ENCODE results near the gene CMSS1. TPM values are rescaled to one million over a fixed set of nuclear protein-coding genes. Genes with fewer than 3 reads are reported as not detected.

CMSS1 gene
- total RNA-seq, 4 donors from 2014 or later = 11.2 to 16.3 (median 14.1) TPM

GRCh38 chr3:99970198-99970597 is 152.5 kb downstream of the CMSS1 start:
- peak overlapping the region in 1 of 4 donors; percentile 1 for H3K27ac ChIP-seq (replicated peaks in 1 of 4)
- intact Hi-C loops (cut with DNase I) = no loop called here
- 100% methylated on average over 1 of the region's 1 CpG for WGBS

GRCh38 chr3:99971761-99972160 is 154.1 kb downstream of the CMSS1 start:
- Histone ChIP-seq H3K36me3 (no peaks in the 10 kb centered on the region), H3K4me1 (peaks cover 9 to 47% (median 36%) of the 10 kb centered on the region in 4 donors), H3K9me3 (no peaks in the 10 kb centered on the region), H3K27ac (replicated peaks in 1 of 4) (peak overlapping the region in 3 of 4 donors; percentile 28 to 71 (median 60)), H3K4me3 (no peak overlapping the region), H3K27me3 (no peaks in the 10 kb centered on the region)
- TF ChIP-seq POLR2A (IDR thresholded peaks at IDR 0.05; ENCODE audit: low read depth) = no peak
- no peak for TF ChIP-seq EP300 (IDR thresholded peaks at IDR 0.05)
- no peak for TF ChIP-seq CTCF (IDR thresholded peaks at IDR 0.05)
- no peak for TF ChIP-seq POLR2AphosphoS5 (IDR thresholded peaks at IDR 0.05)
- no peak for DNase-seq (ENCODE audit: extremely low spot score)
- 95% methylated on average over 3 of the region's 3 CpGs for WGBS
- intact Hi-C loops (cut with DNase I) = no loop called here

More at GRCh38 chr3:99970198-99970597, 152.5 kb downstream of the CMSS1 start:
- TF ChIP-seq EP300 (IDR thresholded peaks at IDR 0.05) (no peak), POLR2AphosphoS5 (IDR thresholded peaks at IDR 0.05) (no peak), CTCF (IDR thresholded peaks at IDR 0.05) (no peak), POLR2A (IDR thresholded peaks at IDR 0.05; ENCODE audit: low read depth) (no peak)
- H3K9me3 ChIP-seq = no peaks in the 10 kb centered on the region
- peaks cover 22 to 62% (median 50%) of the 10 kb centered on the region in 4 donors for H3K4me1 ChIP-seq
- H3K4me3 ChIP-seq = no peak overlapping the region
- DNase-seq (ENCODE audit: extremely low spot score) = no peak
- no peaks in the 10 kb centered on the region for H3K27me3 ChIP-seq
- no peaks in the 10 kb centered on the region for H3K36me3 ChIP-seq

- intact Hi-C loops (cut with DNase I) = no loop called here
- TF ChIP-seq CTCF (IDR thresholded peaks at IDR 0.05) (no peak), POLR2A (IDR thresholded peaks at IDR 0.05; ENCODE audit: low read depth) (no peak), POLR2AphosphoS5 (IDR thresholded peaks at IDR 0.05) (peak; percentile 18 to 33)
- H3K9me3 ChIP-seq = no peaks in the 10 kb centered on the region
- no peak for DNase-seq (ENCODE audit: extremely low spot score)
- H3K4me1 ChIP-seq = peaks cover 1 to 39% (median 28%) of the 10 kb centered on the region in 4 donors
- H3K36me3 ChIP-seq = no peaks in the 10 kb centered on the region
- no peaks in the 10 kb centered on the region for H3K27me3 ChIP-seq
- no peak overlapping the region for H3K4me3 ChIP-seq
- peak overlapping the region; percentile 28 to 71 (median 54) for H3K27ac ChIP-seq (replicated peaks in 1 of 4)
- 61% methylated on average over 8 of the region's 8 CpGs for WGBS
These were observed 154.9 kb downstream of the CMSS1 start for GRCh38 chr3:99972380-99973104.

GRCh38 chr3:99974989-99975388 is 157.3 kb downstream of the CMSS1 start:
- WGBS = 91% methylated on average over 2 of the region's 2 CpGs
- DNase-seq (ENCODE audit: extremely low spot score) = no peak
- Histone ChIP-seq H3K27ac (replicated peaks in 1 of 4) (no peak overlapping the region), H3K4me1 (peaks cover 0 to 34% (median 26%) of the 10 kb centered on the region in 4 donors), H3K36me3 (no peaks in the 10 kb centered on the region), H3K27me3 (no peaks in the 10 kb centered on the region), H3K9me3 (no peaks in the 10 kb centered on the region), H3K4me3 (no peak overlapping the region)
- TF ChIP-seq EP300 (IDR thresholded peaks at IDR 0.05) (no peak), POLR2A (IDR thresholded peaks at IDR 0.05; ENCODE audit: low read depth) (no peak), POLR2AphosphoS5 (IDR thresholded peaks at IDR 0.05) (no peak), CTCF (IDR thresholded peaks at IDR 0.05) (no peak)
- intact Hi-C loops (cut with DNase I) = no loop called here

All from esophagus muscularis mucosa (tissue), 4 donors.